GM12801 (cell line): Measurements from ENCODE around the gene TNRC18.

ENCODE experiments used
- CTCF ChIP-seq: IDR thresholded peaks from one replicate; pipeline ENCODE4 v1.5.1; 2011; ENCODE audit warnings: control low read depth; ENCODE audit not compliant: insufficient read length; ENCODE audit errors: extremely low read depth

The TNRC18 gene

GRCh38 chr7:5361446-5362127 lies 62.0 kb downstream of the TNRC18 start:
- TF ChIP-seq CTCF = no peak

GRCh38 chr7:5360971-5361370 lies 62.7 kb downstream of the TNRC18 start:
- no peak for TF ChIP-seq CTCF

GRCh38 chr7:5360451-5360850 lies 63.2 kb downstream of the TNRC18 start:
- TF ChIP-seq CTCF = no peak

GRCh38 chr7:5359344-5359743 lies 64.3 kb downstream of the TNRC18 start:
- no peak for TF ChIP-seq CTCF

- no peak for TF ChIP-seq CTCF
Observed at GRCh38 chr7:5357951-5358350, 65.7 kb downstream of the TNRC18 start.

GRCh38 chr7:5356751-5357119 lies 66.9 kb downstream of the TNRC18 start:
- no peak for TF ChIP-seq CTCF

GRCh38 chr7:5354460-5355232 lies 69.0 kb downstream of the TNRC18 start:
- TF ChIP-seq CTCF = no peak
